Lung microvascular endothelial cell (primary cell): ENCODE data around the gene TMEM63B. TPM values are rescaled to one million over a fixed set of nuclear protein-coding genes. Genes with fewer than 3 reads are reported as not detected.

ENCODE experiments used
- DNase-seq, 2 donors: peaks; one replicate each; pipeline versions ENCODE4 v3.0.0 to v3.0.0-alpha.2; 2010; ENCODE audit warnings: low read depth in 2 of 2
- total RNA-seq: library from RNA; depleted of rRNA; stranded (reverse); fragments of >200 nt; gene quantifications from 2 replicates; pipeline ENCODE4 v1.2.1, GENCODE V29; 2014

The TMEM63B gene
- total RNA-seq, 1 donor from 2014 or later: 21.2 TPM

DNA sequence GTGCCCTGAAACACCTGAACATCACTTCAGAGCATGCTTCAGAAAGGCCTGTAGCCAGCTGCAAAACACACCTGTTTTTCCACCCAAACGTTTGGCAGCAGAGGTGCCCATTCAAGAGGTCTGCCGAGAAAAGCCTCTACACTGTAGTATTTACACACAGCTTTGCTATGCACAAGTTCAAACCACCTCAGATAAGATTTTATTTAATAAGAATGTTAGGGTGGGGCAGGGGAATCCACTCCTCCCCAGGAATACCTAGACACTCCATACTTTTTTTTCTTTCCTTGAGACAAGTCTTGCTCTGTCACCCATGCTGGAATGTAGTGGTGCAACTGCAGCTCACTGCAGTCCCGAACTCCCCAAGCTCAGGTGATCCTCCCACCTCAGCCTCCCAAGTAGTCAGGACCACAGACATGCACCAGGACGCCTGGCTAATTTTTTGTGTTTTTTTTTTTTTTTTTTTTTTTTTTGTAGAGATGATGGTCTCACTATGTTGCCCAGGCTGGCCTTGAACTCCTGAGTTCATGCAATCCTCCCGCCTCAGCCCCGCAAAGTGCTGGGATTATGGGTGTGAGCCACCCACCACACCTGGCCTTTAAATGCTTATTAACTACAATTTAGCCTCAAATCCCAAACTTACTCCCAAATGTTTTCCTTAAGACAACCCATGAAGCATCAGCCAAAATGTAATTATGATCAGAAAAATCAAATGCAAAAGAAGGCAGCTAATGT lies 9.8 kb upstream of the TMEM63B start:
- DNase-seq: no peak

DNA sequence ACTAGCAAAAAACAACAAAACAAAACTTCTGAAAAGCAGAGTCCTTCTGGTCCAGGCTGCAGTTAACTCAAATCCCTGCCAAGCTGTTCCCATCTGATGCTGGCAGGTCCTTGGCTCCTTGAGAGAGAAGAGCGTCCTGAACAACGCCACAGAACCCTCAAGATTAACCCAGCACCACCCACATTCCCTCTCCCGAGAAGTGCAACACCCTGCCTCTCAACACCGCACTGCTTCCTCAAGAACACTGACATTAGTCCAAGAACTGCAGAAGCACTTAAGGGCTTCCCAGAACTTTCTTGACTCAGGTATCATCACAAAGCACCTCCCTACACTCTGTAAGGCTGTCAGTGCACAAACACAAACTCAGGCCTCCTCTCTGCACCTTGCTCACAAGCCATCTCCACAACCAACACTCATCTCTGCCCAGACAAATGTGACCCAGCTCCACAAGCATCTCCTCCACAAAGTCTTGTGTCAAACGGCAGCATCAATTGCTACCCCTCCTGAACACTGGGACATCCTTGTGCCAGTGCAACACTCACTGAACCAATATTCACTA lies 7.6 kb upstream of the TMEM63B start:
- no peak for DNase-seq

GRCh38 chr6:44120692-44121443 lies 6.5 kb upstream of the TMEM63B start:
- peak in 1 of 2 donors; percentile 32 for DNase-seq

DNA sequence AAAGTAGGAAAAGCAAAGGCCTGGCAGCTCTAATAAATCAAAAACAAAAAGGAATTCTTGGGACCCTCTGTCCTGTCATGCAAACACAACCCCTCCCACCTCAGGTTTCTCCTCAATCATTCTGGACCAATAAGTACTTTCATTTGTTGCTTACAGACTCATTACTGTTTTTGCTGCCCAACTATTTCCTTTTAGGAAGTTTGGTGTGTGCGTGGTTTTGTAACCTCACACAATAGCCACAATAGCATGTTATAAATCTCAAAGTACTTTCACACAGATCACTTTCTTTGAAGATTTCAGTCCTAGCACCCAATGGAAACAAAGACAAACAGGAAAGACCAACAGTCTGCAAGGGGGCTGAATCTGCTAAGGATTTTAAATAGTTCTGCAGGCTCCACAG lies 4.6 kb upstream of the TMEM63B start:
- peak; percentile 72 to 89 for DNase-seq

GRCh38 chr6:44123544-44123943 lies 3.8 kb upstream of the TMEM63B start:
- no peak for DNase-seq

DNA sequence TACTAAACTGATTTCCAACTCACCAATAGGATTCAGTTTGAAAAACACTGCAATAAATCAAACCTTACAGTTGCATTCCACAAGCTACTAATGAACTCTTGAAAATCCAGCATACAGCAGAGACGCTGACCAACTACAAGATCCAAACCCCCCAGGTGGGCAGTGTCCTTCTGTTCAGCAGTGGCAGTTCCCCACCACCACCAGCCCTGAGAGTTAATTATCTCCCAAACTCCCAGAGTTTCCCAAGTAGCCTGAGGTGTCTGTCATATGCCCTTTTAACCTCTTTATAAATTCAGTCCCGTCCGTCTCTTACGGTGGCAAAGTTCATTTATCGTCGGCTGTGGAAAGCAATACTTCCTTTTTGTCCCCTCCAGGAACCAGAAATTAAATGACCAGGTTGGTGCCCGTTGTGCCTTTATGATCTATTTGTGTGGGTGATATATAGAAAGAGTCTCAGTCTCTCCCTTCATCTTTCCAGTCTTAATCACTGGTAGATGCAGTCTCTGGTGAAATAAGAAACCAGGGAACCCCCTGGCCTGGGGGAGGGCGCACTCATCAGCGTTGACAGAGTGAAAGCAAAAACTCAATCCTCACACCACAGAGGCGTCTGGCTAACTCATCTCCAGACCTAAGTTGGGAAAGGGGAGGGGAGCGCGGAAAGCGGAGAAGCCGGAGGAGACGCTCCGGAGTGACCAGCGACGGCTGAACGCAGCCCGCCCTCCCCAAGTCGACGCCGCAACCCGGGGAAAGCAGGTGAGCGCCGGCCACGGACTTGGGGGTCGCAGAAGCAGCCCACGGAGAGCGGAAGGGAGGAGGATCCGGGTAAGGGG lies 819 bp upstream of the TMEM63B start:
- DNase-seq: peak; percentile 42 to 78

DNA sequence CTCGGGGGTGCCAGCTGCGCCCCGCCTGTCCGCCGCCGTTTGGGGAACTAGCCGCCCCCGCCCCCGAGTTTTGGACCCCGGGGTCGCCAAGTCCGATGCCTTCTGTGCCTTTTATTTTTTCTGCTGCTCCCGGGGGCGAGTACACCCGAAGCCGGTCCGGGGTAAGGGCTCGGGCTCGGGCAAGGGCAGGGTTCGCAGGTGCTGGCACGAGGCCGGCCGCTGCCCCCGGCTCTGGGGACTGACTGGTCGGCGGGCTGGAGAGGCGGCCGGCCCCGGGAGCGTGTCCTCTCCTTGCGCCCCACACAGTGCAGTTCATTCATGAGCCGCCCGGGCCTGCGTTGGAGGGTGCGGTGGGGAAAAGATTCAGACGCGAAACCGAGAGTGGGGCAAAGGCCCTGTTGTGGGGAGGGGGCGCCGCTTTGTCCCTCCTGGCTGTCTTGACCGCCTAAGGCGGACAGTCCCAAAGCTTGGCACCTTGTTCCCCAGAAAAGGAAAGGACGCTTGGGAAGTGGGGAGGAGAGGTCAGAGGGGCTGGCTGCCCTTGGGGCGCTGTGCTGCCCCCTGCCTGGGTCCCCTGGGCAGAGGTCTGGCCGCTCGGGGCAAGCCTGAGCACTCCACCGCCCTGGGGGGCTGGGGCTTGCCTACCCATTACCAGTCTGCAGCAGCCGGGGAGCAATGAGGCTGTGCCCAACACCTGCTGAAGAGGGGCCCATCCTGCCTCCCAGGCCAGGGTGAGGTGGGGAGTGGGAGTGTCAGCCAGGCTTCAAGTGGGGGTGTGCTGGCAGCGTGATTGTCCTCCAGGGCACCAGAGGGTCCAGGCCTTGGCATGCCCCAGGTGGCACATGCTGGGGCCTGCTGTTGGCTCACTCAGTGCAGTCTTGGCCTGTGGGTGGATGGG lies 915 bp downstream of the TMEM63B start:
- DNase-seq: peak; percentile 46 to 48

DNA sequence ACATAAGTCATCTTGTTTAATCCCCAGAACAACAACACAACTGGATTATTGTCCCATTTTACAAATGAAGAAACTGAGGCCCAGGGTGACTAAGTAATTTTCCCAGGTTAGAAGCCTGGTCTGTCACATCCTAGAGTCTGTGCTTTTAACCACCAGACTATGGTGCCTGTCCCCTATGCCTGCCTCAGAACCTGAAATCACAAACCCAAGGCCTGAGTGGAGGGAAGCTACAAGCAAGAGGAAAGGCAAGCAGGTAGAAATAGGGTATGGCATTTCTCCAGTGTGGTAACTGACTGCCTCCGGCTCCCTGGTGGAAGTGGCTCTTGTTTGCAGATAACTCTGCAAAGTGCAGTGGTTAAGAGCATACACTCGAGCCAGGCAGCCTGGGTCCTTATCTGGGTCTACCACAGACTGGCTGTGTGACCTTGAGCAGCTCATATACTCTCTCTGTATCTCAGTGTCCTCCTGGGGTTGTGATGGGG lies 2.5 kb downstream of the TMEM63B start:
- no peak for DNase-seq

- no peak for DNase-seq
These were observed 4.5 kb downstream of the TMEM63B start for GRCh38 chr6:44131892-44132291.

GRCh38 chr6:44132476-44132875 lies 5.1 kb downstream of the TMEM63B start:
- DNase-seq: no peak

DNA sequence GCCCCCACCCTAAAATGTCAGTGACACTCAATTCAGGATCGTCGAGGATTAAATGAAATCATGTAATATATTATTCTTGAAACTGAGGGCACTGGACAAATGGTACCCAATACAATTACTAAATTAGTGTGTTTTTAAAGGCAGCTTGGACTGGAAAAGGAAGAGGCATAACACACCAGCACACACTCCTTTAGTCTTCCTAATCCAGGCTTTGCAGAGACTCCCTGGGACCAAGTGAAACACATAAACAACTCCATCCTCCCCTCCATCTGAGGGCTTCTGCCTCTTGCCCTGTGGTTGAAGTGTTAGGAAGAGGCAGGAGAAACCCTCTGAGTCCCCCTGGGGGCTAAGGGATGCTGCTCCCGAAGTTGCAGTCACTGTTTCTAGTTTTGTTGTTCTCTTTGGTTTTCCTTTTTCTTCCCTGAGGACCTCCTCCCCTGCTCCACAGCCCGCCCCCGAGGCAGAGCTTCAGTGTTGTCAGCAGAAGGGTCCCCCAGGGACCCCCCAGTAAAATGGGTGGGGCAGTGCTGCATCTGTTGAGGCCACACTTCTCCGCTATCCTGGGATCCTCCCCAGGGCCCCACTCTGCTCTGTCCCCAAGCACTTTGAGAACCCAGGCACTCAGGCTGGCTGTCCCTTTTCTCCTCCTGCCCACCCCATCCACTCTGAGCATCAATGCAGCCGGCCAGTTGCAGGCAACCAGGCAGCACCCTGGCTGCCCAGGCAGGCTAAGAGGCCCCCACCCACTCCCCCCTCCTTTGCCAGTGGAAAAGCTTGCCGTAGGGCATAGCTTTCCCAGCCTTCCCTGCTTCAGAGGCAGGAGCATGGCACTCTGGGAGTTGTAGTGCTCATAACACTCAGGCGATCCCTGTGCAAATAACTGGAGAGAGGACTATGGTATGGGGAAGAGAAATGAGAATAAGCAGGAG lies 5.9 kb downstream of the TMEM63B start:
- peak; percentile 27 to 61 for DNase-seq

- no peak for DNase-seq
These were observed 6.8 kb downstream of the TMEM63B start for GRCh38 chr6:44133981-44134711.

DNA sequence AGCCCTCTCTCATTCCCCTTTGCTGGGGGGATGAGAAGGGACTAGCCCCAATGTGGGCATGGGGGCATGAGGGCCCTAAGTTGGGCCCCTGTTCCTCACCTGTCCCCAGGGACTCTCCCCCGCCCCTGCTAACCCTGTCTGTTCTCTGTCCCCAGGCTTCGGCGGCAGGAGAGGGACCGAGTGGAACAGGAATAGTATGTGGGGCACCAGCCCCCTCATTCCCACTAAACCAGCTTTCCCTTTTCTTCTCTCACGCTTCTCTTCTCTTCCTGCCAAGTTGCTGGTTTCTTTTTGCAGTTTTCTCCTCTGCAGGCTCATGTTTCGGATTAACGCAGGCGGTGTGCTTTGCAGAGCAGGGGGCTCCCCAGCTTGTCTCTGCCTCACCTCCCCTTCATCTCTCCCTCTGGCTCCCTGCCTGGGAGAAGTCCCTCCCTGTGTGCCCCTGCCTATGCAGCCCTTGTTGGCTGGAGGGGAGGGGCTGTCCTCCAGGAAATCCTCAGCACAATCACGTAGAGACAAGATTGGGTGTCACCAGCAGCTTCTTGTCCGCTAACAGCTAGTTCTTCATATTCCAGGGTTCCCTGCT lies 7.9 kb downstream of the TMEM63B start:
- DNase-seq: no peak

- no peak for DNase-seq
These were observed 8.5 kb downstream of the TMEM63B start for GRCh38 chr6:44135875-44136274.

GRCh38 chr6:44138717-44139350 lies 11.5 kb downstream of the TMEM63B start:
- no peak for DNase-seq

DNA sequence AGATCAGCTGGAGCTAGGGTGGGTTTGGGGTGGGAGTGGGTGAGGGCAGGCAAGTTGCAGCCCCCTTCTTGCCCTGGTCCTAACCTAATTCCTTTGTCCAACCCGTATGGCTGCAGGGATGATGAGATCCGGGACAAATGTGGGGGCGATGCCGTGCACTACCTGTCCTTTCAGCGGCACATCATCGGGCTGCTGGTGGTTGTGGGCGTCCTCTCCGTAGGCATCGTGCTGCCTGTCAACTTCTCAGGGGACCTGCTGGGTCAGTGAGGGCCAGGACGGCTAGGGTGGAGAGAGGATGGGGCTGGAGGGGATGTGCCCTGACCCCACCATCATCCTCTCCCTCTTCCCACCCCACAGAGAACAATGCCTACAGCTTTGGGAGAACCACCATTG lies 12.0 kb downstream of the TMEM63B start:
- no peak for DNase-seq

- no peak for DNase-seq
These were observed 15.5 kb downstream of the TMEM63B start for GRCh38 chr6:44142835-44143234.

GRCh38 chr6:44143731-44144130 lies 16.4 kb downstream of the TMEM63B start:
- DNase-seq: no peak
